H1 (cell line): ENCODE measurements around the gene P2RX5. TPM values are rescaled to one million over a fixed set of nuclear protein-coding genes. Genes with fewer than 3 reads are reported as not detected.

Source experiments
- CHD1 ChIP-seq: IDR thresholded peaks from 2 replicates; pipeline ENCODE4 v1.6.1; 2012; ENCODE audit warnings: low read depth, low read length, improper control_type of control experiment
- CHD7 ChIP-seq: fragments of 300-600 bp; sonication (generic); IDR thresholded peaks from 2 replicates; pipeline ENCODE4 v1.7.1; 2012; ENCODE audit warnings: low read length, moderate library complexity, mild to moderate bottlenecking, inconsistent platforms; ENCODE audit not compliant: insufficient replicate concordance
- CREB1 ChIP-seq: IDR thresholded peaks from 2 replicates; pipeline ENCODE4 v1.6.1; 2012; ENCODE audit warnings: inconsistent platforms
- HDAC2 ChIP-seq, 2 experiments: fragments of 300-600 bp in 1 of 2; sonication (generic) in 1 of 2; IDR thresholded peaks; 2 replicates each; pipeline ENCODE4 v1.6.1; 2011 to 2012; ENCODE audit warnings: low read depth in 2 of 2, low read length in 2 of 2, mild to moderate bottlenecking in 2 of 2, moderate library complexity in 2 of 2, borderline replicate concordance in 1 of 2, inconsistent platforms in 1 of 2
- JUND ChIP-seq: IDR thresholded peaks from 2 replicates; pipeline ENCODE4 v1.6.1; 2011; ENCODE audit warnings: mild to moderate bottlenecking, improper control_type of control experiment, low read length
- MAX ChIP-seq: IDR thresholded peaks from 2 replicates; pipeline ENCODE4 v1.6.1; 2012; ENCODE audit warnings: inconsistent platforms
- RAD21 ChIP-seq, 2 experiments: IDR thresholded peaks in 1 of 2; conservative IDR thresholded peaks in 1 of 2; 2 replicates each; pipeline ENCODE4 v1.6.1; 2011; ENCODE audit warnings: low read depth in 2 of 2, low read length in 2 of 2, improper control_type of control experiment in 1 of 2, inconsistent platforms in 1 of 2, mild to moderate bottlenecking in 1 of 2, moderate library complexity in 1 of 2
- RXRA ChIP-seq: IDR thresholded peaks from 2 replicates; pipeline ENCODE4 v1.6.1; 2011; ENCODE audit warnings: low read depth, mild to moderate bottlenecking, low read length, moderate library complexity; ENCODE audit not compliant: insufficient read depth
- ZNF274 ChIP-seq: IDR thresholded peaks from 2 replicates; pipeline ENCODE4 v1.7.0; 2012; ENCODE audit warnings: low read length, borderline replicate concordance; ENCODE audit errors: extremely low read depth
- polyA plus RNA-seq, 7 experiments: library from polyadenylated mRNA; depleted of rRNA in 3 of 7; stranded (reverse) in 5 of 7; unstranded in 2 of 7; fragments of >200 nt in 5 of 7; fragments of 200-250 nt in 2 of 7; gene quantifications; 1 replicate in 5 of 7; 2 replicates in 1 of 7; 4 replicates in 1 of 7; pipeline versions ENCODE4 v1.2.1 to v1.2.3, GENCODE V29; 2011 to 2013; ENCODE audit warnings: missing spikeins in 2 of 7, mixed read lengths in 2 of 7
- total RNA-seq: library from RNA; stranded (reverse); fragmentation: NEBNext Ultra II Directional; extraction: Animal tissue kit (Norgen Biotek cat#: 25700); gene quantifications from 2 replicates; pipeline ENCODE4 v1.2.1, GENCODE V29; 2021

Gene P2RX5
- total and polyA plus RNA-seq, 2 of the 8 experiments (the other 6 are each of a cell fraction or from before 2014, with no cell fraction given) = 12.0 to 15.6 TPM

- TF ChIP-seq CHD7 (no peak), ZNF274 (no peak), HDAC2 (IDR thresholded peaks at IDR 0.05; ENCODE audit: borderline replicate concordance in 1 of 2, low read depth in 2 of 2, low read length in 2 of 2) (no peak), MAX (no peak), RAD21 (IDR thresholded peaks at IDR 0.05 in 1 of 2, conservative IDR thresholded peaks at IDR 0.05 in 1 of 2; ENCODE audit: low read depth in 2 of 2, low read length in 2 of 2) (no peak), CHD1 (no peak), CREB1 (no peak), RXRA (no peak), JUND (no peak)
Measured at GRCh38 chr17:3681057-3681456, 14.9 kb downstream of the P2RX5 start (continued).
